NCI-H82 treated with DMSO at 0.1 percent for 48 hours (cell line): ENCODE measurements around the gene TAPBP.

Experiments
- DNase-seq: peaks from one replicate; lab custom pipeline; 2025; ENCODE audit not compliant: unreplicated experiment; lab: John Stamatoyannopoulos, UW

Gene TAPBP

GRCh38 chr6:33249732-33250630 lies 63.9 kb downstream of the TAPBP start:
- no peak for DNase-seq
